Astrocyte (in vitro differentiated cells and primary cell): ENCODE data around the gene DTX2.
"Not testable (repeated sequence)": the region's sequence is repeated elsewhere in the genome, so short reads cannot be mapped to it uniquely, and the experiment has no call there.

ENCODE experiments used
- CTCF ChIP-seq: IDR thresholded peaks from 2 replicates; pipeline ENCODE4 v1.5.1; 2011; ENCODE audit warnings: low read depth, mild to moderate bottlenecking, inconsistent platforms, low read length, moderate library complexity; ENCODE audit not compliant: insufficient read depth
- EZH2 ChIP-seq: IDR thresholded peaks from 2 replicates; pipeline ENCODE4 v1.6.1; 2012; ENCODE audit warnings: mild to moderate bottlenecking, low read length, inconsistent platforms; ENCODE audit not compliant: insufficient read depth

- not testable (repeated sequence) for TF ChIP-seq CTCF, EZH2
These were observed 49.8 kb downstream of the DTX2 start for GRCh38 chr7:76511200-76511910.
